GM10847 (cell line): ENCODE measurements around the gene CARMIL1.

Source experiments
- POLR2A ChIP-seq: IDR thresholded peaks from 2 replicates; pipeline ENCODE4 v1.6.1; 2011; ENCODE audit not compliant: insufficient read length; ENCODE audit errors: extremely low read depth

The CARMIL1 gene

DNA sequence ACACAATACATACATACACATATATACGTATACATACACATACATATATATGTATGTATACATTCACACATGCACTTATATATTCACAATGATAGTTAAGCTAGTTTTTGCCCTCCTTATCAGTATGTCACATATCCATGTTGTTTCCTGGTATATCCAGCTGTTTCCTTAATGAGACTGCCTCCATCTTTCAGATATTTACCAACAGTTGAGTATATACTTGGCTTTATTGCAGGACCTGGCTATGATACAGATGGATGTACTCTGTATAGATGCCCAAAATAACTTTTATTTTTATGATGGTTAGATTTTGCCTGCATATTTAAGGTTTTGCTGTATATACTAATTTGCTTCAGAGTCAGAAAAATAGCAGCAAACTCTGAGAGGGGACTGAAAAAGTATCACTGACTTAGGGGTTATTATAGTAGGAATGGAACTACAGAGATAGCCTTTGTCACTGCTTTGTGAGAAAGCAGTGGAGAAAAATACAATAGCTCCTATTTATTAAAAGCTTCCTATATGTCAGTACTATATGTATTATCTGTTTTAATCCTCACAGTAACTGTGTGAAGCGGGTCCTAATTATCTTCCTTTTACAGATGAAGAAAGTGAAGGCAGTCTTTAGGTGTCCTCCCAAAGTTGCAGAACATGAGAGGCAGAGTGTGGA lies 35.5 kb downstream of the CARMIL1 start:
- no peak for TF ChIP-seq POLR2A

DNA sequence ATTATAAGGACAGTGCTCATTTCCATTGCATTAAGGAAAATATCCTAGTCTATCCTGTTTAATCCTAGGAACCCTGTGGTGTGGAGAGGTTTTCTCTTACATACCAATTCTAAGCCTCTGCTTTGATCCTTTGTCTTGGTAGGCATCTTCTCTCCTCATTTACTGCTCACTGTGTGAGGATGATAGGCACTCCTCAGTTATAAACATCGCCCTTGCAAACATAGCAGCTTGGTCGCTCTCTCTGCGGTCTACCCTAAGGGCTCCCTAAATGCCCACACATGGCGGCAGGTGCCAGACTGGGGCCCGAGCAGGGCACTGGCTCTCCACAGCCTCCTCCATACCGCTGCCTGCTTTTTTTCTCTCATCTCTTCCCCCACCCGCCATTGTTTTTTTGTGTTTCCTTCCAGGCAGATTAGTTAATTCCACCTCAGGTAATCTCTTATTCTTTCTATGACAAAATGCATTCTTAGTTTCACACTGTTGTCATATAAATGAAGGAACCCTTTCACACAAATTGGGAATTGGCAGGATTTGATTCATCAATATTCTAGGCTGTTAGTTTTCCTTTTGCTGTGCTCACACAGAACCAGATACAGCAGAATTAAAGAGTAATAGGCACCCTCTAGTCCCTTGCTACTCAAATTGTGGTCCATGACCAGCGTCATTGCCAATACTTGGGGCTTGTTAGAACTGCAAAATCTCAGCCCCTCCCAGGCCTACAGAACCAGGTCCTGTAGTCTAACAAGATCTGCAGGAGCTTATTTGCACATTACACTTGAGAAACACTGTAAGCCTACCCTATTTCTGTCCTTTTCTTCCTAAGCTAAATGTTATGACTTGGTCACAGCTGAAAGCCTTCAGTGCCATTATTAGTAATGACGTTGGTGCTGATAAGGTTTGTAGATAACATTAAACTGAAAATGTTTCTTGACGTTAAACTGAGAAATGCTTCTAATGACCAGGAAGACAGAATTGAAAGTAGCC lies 36.3 kb downstream of the CARMIL1 start:
- no peak for TF ChIP-seq POLR2A

DNA sequence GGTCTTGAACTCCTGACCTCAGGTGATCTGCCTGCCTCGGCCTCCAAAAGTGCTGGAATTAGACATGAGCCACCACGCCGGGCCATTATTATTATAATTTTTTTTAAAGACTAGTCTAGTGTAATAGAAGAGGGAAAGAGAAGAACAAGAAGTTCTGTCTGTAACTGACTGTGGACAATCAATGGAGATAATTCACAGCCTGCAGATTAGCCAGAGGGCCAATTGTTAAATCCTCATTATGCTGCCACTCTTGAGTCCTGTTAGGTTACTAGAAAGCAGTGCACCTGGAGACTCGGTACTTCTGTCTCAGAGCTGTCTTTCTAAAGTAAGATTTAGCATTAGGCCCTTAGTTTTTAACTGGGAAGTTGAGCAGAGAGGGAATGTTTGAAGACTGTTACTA lies 37.5 kb downstream of the CARMIL1 start:
- TF ChIP-seq POLR2A: no peak

DNA sequence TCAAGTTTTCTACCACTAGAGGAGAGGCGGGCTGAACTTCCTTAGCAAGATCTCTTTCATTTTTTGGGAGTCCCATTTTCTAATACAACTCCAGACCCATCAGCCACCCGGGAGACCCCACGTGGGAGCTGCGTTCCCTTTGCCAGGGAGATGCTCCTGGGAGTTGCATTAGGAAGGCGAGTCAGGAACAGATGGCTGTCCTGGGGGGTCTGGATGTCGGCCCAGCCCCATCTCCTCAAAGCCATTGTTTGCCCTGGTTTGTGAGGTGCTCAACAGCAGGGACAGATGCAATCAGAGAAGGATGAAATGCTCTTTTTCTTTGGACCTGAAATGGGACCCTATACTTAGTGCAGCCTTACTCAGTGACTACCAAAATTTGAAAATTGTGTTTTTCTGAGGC lies 39.4 kb downstream of the CARMIL1 start:
- no peak for TF ChIP-seq POLR2A

DNA sequence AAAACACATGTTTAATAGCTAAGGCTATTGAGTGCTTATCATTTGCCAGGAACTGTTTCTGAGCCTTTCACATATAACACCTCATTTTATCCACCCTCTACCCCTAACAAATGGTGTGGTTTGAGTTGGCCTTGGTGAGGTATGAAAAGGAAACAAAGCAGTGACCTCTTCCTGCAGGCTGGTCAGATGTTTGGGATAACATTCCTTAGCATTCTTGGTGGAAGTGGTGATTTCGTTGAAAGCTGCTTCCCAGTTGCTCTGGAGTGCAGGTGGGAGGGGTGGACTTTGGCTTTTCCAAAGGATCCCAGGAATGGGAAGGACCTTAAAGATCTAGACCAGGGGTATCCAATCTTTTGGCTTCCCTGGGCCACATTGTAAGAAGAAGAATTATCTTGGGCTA lies 41.3 kb downstream of the CARMIL1 start:
- no peak for TF ChIP-seq POLR2A

DNA sequence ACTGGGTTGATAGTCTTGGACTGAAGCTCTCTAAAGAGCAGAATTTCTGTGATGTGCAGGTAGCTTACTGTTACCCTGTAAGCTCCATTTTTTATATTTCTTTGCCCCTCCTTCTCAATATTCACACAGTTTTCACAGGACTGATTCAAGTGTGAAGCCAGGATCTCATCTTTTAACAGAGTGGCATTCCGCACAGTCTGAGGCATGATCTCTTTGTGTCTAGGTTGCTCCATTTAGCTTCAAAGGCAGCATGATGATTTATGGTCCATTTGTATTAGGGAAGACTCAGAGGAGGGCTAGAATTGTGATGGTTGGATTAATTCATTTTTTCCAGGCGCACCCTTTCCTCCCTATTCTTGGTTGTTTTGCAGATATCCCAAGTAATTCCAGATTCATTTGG lies 43.5 kb downstream of the CARMIL1 start:
- TF ChIP-seq POLR2A: no peak

DNA sequence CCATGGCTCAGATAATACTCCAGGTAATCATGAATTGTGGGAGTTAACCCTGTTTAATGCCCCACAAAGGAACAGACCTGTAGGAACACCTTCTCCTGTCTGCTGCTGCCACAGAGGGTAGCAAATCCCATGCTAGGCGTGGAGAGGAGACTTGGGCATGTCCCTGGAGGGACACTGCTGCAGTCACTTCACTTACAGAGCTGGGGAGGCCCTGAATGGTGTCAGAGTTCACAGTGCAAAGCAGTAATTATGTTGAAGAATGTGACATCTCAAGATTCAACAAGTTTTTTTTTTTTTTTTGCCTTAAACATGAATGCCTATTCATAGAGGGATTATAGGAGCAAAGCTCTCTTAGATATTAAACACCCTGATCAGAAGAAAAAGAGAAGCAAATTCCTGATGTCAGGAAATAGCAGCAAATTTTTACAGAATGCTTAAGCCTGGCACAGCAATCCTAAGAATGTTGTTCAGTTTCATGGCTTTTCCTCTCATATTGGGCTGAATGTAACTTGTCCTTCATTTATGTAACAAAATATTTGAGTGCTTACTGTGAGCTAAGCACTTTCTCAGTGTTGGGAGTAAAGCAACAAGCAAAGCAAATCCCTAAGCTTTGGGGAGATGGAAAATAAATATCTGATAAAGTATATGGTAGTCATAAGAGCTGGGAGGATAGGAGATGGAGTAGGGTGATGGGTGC lies 45.0 kb downstream of the CARMIL1 start:
- TF ChIP-seq POLR2A: no peak

DNA sequence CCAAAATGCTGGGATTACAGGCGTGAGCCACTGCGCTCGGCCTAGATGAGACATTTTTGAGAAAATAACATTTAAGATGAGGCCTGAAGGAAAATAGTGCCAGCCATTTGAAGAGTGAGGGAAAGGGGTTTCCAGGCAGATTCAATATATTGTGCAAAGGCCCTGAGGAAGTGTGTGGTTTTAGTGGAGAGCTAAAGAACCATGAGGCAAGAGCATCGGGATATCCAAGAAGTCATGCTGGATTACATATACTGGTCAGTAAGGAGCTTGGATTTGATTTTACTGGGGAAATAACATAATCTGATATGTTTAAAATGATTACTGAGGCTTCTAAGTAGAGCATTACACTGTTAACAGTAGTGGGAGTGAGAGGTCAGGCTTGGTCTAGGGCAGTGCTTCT lies 47.0 kb downstream of the CARMIL1 start:
- no peak for TF ChIP-seq POLR2A

DNA sequence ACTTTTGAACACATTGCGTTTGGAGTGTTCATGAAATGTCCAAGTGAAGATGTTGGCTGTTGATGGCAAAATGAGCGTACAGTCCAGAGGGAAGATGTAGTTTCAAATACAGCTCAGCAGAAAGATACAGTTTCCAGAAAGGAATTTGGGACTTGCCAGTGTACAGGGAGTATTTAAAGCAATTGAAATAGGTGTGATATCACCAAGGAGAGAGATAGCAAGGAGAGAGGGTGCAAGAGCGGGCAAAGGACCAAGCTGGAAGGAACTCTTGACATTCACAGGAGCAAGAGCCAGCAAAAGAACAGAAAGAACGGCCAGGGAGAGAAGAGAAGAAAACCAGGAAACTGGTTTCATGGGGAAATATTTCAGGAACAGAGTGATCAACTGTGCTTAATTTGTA lies 47.8 kb downstream of the CARMIL1 start:
- TF ChIP-seq POLR2A: no peak

DNA sequence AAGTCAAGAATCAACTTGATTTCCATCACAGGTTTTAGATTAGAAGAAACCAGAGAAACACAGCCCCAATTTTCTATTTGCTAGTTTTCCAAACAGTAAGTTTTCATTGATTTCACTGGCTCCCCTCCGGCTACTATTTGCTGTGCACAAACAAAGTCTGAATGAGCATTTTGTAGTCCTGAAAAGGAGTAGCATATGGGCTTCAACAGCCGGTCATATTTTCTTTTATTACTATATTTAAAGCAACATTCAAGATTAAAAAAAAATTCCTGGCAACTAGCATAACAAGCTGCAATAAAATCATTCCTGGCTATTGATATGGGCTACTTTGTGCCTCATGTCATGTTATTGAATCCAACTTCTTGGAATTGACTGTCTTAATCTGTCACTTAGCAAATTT lies 48.3 kb downstream of the CARMIL1 start:
- no peak for TF ChIP-seq POLR2A

DNA sequence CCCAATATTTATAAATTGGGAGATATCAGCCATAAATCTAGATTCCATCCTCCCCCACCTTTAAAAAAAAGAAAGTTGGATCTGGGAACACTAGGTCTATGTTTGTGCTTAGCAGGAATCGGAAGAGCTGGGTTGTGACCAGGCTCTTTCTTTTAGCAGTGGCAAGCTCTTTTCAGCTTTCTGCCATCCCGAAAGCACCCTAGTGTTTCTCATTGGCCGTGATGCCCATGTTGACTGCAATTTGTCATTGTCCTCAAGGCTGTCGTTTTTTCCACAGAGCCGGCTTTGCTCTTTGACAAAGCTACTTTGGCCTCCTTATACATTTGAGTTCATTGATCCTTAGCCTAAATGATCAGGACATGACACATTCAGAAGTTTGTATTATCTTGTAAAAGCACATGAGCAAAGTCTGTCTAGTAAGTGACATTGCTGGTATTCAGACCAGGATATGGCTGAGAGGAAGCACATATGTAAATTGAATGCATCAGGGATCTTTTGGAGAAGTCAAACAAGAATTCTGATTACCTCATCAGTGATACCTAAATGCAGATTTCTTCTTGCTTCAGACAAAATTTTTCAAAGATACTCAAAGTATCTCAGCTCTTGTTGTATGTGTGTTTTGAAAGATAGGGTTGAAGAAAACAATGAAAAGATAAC lies 50.1 kb downstream of the CARMIL1 start:
- no peak for TF ChIP-seq POLR2A

DNA sequence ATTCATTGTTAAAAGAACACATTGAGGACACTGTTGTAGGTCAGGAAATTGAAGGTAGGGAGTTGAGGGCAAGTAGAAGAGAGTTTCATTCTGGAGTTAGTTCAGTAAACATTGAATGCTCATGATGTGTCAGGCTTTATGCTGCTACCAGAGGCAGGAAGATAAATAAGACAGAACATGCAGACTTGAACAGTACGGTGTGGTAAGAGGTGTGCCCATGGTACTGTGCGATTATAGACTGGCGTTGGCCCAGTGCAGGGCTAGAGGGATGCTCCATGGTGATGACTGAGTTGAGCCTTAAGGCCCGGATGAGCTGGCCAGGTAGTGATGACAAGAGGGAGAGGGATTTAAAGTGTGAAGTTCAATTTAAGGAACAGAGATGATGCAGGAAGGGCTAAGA lies 50.8 kb downstream of the CARMIL1 start:
- no peak for TF ChIP-seq POLR2A

DNA sequence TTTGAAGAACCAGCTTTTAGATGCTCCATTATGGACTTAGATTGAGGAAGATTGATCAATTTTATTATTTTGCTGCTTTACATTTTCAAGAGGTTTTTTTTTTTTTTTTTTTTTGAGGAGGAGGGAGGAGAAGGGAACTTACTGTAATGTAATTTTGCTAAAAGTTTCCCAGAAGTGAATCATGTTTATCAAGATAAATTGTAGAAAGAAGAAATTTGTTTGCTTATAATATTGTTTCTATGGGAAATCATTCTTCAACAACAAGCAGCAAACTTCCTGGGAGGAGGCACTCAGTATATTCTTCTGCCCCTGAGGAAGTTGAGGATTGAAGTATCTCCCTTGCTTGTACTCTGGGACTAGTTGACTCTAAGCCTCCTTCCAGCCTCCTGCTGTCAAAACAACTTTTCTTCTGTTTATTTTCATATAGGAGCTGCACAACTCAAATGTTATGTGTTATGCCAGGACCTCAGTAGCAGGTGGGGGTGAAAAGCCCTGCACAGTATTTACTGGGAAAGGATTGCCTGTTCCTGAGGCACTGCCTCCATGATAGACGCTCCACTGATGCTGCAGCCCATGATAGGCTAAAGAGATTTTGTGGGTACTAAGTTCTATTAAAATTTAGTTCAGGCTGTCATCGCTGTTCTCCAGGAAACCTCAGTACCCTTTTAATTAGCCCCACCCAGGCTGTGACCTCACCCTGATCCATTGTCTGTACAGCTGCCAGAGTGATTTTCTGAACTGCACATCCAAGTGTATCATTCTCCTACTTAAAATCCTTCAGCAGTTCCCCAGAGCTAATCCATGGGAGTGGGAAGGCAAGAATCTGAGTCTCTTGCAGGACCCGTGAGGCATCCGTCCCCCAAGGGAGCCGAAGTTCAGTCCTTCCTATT lies 51.9 kb downstream of the CARMIL1 start:
- no peak for TF ChIP-seq POLR2A

DNA sequence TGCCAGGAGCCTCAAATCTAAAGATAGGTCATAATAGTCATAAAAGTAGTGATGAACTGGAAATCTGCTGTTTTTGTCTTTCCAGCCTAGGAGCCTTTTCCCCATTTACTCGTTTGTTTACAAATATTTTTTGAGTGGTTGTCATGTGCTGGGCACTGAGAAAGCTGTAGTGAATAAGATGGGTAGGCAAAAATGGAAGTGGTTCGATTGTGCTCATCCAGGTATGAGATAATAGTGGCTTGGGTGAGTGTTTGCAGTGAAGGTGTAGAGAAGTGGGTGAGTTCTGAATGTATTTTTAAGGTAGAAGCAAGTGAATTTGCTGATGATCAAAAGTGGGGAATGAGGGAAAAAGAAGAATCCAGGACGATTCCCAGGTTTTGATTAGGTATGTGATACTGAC lies 53.0 kb downstream of the CARMIL1 start:
- no peak for TF ChIP-seq POLR2A
